NCI-H2171 (cell line): Measurements from ENCODE around the gene PEX12.
"Not testable (repeated sequence)": the region's sequence is repeated elsewhere in the genome, so short reads cannot be mapped to it uniquely, and the experiment has no call there.

Experiments used
- DNase-seq: peaks from one replicate; lab custom pipeline; 2025; lab: John Stamatoyannopoulos, UW

The PEX12 gene

GRCh38 chr17:35578929-35579432 lies 610 bp upstream of the PEX12 start:
- no peak for DNase-seq

DNA sequence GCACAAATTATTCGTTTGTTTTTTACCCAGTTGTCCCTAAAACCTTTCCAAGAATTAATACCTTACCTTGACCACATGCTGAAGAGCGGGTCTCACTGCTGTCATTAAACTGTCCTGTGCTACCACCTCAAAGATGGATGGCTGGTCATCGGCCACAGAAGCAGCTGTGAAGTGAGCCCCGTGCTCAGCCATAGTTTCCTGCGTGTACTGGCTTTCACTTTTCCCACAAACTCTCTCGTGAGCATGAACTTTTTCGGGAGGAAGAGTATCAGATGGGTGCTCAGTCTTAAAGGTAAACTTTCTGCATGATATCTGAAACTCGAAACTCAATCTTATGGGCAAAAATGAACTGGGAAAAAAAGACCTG lies 558 bp downstream of the PEX12 start:
- no peak for DNase-seq

GRCh38 chr17:35575759-35576158 lies 2.6 kb downstream of the PEX12 start:
- DNase-seq, result no peak

DNA sequence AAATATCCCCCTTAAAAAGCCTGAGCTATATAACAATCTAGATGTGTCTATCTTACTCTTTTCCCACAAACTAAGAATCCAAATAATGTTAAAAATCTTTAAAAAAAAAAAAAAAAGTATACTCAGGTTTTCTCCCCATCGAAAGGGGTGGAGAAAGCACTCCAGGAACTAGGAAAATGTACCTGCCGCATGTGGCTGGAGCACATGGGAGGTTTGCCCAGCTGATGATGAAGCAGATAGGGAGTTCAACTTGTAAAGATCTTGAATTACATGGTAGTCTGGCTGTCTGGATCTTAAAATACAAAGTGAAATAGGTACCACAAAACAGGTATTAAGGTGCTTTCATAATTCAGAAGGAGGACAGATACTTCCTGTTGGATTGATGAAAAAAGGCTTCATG lies 9.0 kb downstream of the PEX12 start:
- no peak for DNase-seq

GRCh38 chr17:35568561-35568960 lies 9.8 kb downstream of the PEX12 start:
- no peak for DNase-seq

GRCh38 chr17:35566968-35567367 lies 11.4 kb downstream of the PEX12 start:
- no peak for DNase-seq

DNA sequence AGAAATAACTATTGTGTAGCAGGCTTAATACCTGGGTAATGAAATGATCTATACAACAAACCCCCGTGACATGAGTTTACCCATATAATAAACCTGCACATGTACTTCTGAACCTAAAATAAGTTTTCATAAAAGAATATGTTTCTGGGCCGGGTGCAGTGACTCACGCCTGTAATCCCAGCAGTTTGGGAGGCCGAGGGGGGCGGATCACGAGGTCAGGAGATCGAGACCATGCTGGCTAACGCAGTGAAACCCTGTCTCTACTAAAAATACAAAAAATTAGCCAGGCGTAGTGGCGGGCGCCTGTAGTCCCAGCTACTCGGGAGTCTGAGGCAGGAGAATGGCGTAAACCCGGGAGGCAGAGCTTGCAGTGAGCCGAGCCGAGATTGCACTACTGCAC lies 15.2 kb downstream of the PEX12 start:
- DNase-seq, result not testable (repeated sequence)

- DNase-seq, result no peak
These were observed 17.7 kb downstream of the PEX12 start, which contains the start of gene SLFN14 for GRCh38 chr17:35560703-35561102. Gene SLFN14 (minus strand): TSS chr17:35560819. CDS start chr17:35558062, 2,757 bp downstream.

DNA sequence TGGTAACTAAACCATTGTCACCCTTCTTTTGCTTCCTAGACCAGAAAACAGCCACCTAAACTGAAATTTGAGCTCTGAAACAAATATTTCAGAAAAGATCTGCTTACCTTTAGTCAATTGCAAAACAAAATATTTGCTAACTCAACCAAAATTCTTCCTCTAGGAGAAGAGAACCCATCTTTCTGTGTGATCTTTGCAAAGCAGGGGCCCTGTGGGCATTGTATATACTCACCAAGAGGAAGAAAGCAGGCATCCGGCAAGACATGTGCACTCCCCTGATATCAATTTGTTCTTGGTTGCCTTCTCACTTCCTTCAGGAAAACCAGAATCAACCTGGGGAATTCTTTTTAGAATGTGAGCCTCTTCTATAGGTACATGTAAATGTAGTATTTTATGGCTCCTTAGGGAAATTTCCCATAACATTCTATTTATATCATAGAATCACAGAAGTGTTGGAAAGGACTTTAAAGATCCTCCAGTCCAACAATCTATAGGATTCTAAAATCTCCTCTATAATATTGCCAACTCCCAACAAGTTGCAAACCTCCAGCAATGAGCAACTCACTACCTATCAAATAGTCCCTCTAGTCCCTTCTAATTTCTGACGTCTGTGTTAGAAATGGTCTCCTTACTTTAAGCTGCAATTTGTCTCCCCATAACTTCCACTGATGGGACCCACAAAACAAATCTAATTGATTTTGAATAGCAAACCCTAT lies 18.7 kb downstream of the PEX12 start:
- DNase-seq, result no peak

- DNase-seq, result no peak
These were observed 21.0 kb downstream of the PEX12 start for GRCh38 chr17:35557353-35557752.

- no peak for DNase-seq
These were observed 22.7 kb downstream of the PEX12 start for GRCh38 chr17:35555691-35556090.

DNA sequence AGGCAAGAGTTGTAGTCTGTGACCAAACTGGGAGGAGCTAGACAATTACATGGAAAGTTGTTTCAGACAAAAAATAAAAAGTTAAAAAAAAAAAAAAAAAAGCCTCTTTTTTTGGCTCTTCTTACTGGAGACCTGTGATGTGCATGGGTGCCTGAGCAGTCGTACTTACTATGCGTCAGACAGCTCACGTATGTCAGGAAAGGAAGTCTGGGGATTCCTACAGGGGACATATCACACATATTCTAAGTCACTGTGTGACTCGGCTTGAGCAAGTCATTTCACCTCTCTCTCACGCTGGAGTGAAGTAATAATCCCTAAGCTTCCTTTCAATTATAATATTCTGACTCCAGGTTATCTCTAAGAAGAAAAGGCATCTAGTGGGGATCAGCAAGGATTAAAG lies 23.7 kb downstream of the PEX12 start:
- DNase-seq, result no peak

DNA sequence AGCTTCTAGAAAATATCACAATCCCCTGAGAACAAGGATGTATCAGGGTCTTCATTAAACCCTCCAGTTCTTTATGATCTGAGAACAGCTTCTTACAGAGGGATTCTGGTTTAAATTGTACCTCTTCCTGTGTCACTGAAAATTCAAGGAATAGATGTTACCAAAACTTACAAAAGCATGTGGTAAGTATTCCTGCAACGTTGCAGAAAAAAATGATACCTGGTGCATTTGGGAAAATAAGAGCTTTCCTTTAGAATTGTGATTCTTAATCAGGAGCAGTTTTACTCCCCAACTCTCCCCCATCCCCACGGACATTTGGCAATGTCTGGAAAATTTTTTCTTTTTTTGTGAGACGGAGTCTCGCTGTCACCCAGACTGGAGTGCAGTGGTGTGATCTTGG lies 25.1 kb downstream of the PEX12 start:
- no peak for DNase-seq

DNA sequence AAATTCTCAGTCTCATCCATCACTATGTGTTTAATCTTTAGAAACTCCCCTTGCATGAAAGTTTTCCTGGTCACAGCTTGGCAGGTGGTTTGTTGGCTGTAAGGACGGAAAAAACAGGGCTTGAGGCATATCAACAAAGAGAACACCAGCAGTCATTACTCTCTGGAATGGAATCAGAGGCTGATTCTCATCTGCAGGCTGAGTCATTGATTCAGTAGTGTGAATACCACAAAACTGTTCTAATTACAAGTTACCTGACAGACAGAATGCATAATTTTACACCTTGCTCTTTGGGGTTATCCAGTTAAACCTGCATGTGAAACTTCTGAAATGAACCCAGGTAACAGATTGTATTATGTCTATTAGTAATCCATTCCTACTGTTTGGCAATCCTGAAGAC lies 29.4 kb downstream of the PEX12 start:
- DNase-seq, result no peak

GRCh38 chr17:35548208-35548810 lies 30.1 kb downstream of the PEX12 start:
- no peak for DNase-seq

- no peak for DNase-seq
These were observed 31.9 kb downstream of the PEX12 start for GRCh38 chr17:35546487-35546886.

GRCh38 chr17:35545150-35545549 lies 33.2 kb downstream of the PEX12 start:
- DNase-seq, result no peak

GRCh38 chr17:35543856-35544255 lies 34.5 kb downstream of the PEX12 start:
- no peak for DNase-seq

DNA sequence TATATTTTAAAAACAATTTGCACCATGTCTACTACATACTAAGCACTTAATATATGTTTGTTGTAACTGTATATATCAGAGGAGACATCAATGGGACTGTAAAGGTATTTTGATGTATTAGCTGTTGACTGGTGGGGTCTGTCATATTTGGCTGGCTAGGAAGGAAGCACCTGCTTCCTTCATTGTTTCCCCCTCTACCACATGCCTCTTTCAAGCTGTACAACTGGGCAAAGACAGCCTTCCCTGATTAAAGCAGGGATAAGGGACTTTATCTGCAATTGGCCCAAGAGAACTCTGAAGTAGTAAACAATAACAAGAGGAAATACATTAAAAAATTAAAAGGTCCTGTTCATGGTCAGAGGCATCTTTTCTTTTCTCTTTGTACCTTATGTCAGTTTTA lies 35.4 kb downstream of the PEX12 start:
- DNase-seq, result no peak

DNA sequence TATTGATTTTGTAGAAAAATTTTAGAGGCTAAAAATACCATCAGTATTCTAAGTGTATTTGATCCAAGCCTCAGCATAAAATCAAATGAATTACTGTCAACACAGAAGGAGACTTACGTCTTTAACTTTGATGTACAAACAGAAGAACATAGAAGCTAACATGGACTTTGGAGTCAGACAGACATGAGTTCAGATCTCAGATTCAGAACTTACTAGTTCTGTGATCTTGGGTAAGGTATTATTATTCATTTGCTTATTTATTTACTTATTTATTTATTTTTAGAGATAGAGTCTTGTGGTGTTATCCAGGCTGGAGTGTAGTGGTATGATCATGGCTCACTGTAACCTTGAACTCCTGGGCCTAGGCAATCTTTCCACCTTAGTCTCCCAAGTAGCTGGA lies 36.9 kb downstream of the PEX12 start:
- no peak for DNase-seq

GRCh38 chr17:35540589-35541404 lies 37.6 kb downstream of the PEX12 start:
- DNase-seq, result no peak

DNA sequence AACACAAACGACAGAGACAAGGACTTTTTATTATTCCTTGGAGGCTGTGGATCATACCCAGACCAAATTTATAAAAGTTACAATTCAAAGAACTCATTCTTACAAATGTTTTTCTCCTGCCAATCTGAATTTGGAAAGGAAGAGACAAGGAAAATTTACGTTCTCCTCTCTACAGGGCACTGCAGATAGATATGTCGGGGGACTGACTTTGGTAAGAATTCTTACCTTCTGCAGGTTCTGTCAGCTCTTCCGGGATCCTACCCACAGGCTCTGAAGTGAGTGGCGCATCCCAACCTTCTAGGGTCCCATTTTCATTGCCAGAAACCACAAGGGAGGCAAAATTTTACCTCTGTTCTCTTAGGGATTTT lies 38.7 kb downstream of the PEX12 start:
- no peak for DNase-seq

DNA sequence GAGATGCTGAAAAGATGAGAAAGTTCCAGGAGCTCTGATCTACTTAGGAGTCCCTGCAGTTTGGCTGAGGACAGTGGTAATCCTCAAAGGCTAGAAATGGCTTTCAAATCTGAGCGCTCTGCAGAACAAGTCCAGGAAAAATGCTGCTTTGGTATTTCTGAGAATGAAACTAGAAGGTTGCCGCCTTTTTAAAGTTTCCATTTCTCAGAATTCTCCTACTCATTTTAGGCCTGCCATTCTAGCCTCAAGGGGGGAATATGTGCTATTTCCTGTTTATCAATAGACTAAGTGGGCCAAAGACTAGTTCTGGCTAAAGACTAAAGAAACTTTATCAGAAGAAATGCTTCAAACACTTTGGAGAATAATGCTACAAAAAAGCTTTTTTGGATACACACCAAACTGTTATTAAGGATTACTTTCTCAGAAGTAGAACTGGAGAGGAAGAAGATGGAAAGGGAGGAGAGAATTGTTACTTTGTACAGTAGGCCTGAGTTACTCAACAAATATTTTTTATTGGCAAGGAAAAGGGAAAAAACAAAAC lies 40.7 kb downstream of the PEX12 start, which contains the start of gene SLFN12L:
SLFN12L (minus strand) TSS at position 78 of the 541 bp plus-strand sequence. CDS start 15,314 bp downstream, outside the sequence.
- DNase-seq, result no peak
